Keratinocyte (primary cell): ENCODE measurements around the gene ABI3BP. TPM values are rescaled to one million over a fixed set of nuclear protein-coding genes. Genes with fewer than 3 reads are reported as not detected.

Source experiments
- DNase-seq: peaks from one replicate; pipeline ENCODE4 v3.0.0-alpha.2; 2011; ENCODE audit warnings: low read depth, missing footprints, low spot score
- FAIRE-seq: peaks from 2 replicates; lab custom pipeline; 2011; peaks lifted over from hg19 to GRCh38; lab: Jason Lieb, UNC
- H2AFZ ChIP-seq: 2 replicates; pipeline ENCODE4 v1.6.0; 2012; ENCODE audit warnings: low read length, control low read depth, inconsistent platforms; ENCODE audit not compliant: control insufficient read depth
- H3K27ac ChIP-seq: 2 replicates; pipeline ENCODE4 v1.5.1; 2011; ENCODE audit warnings: low read length; ENCODE audit not compliant: control insufficient read depth, insufficient read depth
- H3K27me3 ChIP-seq: 3 replicates; pipeline ENCODE4 v1.6.0; 2011; ENCODE audit warnings: low read length; ENCODE audit not compliant: control insufficient read depth, insufficient read depth; ENCODE audit errors: extremely low read depth
- H3K36me3 ChIP-seq, 2 experiments: 2 replicates in 1 of 2; 3 replicates in 1 of 2; pipeline ENCODE4 v1.5.1; 2011; ENCODE audit warnings: low read length in 2 of 2, mild to moderate bottlenecking in 1 of 2; ENCODE audit not compliant: control insufficient read depth in 2 of 2, insufficient read depth in 2 of 2; ENCODE audit errors: extremely low read depth in 1 of 2
- H3K4me1 ChIP-seq: 3 replicates; pipeline ENCODE4 v1.5.1; 2011; ENCODE audit warnings: low read length; ENCODE audit not compliant: control insufficient read depth, insufficient read depth; ENCODE audit errors: extremely low read depth
- H3K4me2 ChIP-seq: 3 replicates; pipeline ENCODE4 v1.6.0; 2011; ENCODE audit warnings: low read depth, low read length; ENCODE audit not compliant: control insufficient read depth, insufficient read depth; ENCODE audit errors: extremely low read depth
- H3K4me3 ChIP-seq, 3 experiments: fragments of 200-600 bp in 1 of 3; sonication (generic) in 1 of 3; 2 replicates in 2 of 3; 3 replicates in 1 of 3; pipeline ENCODE4 v1.5.1; 2011 to 2016; ENCODE audit warnings: low read length in 3 of 3, mild to moderate bottlenecking in 3 of 3, control low read depth in 2 of 3, inconsistent platforms in 1 of 3, low read depth in 1 of 3, mixed read lengths in 1 of 3, mixed run types in 1 of 3, moderate library complexity in 1 of 3; ENCODE audit not compliant: control insufficient read depth in 2 of 3, insufficient read depth in 2 of 3; ENCODE audit errors: extremely low read depth in 1 of 3
- H3K79me2 ChIP-seq: 2 replicates; pipeline ENCODE4 v1.6.0; 2012; ENCODE audit warnings: low read length; ENCODE audit not compliant: control insufficient read depth, insufficient read depth
- H3K9ac ChIP-seq: 3 replicates; pipeline ENCODE4 v1.6.0; 2011; ENCODE audit warnings: low read length; ENCODE audit not compliant: control insufficient read depth, insufficient read depth; ENCODE audit errors: extremely low read depth
- H3K9me1 ChIP-seq: 3 replicates; pipeline ENCODE4 v1.6.0; 2011; ENCODE audit warnings: low read length; ENCODE audit not compliant: control insufficient read depth, insufficient read depth; ENCODE audit errors: extremely low read depth
- H3K9me3 ChIP-seq: 2 replicates; pipeline ENCODE4 v1.5.1; 2012; ENCODE audit warnings: low read depth, low read length; ENCODE audit not compliant: control insufficient read depth
- H4K20me1 ChIP-seq: 3 replicates; pipeline ENCODE4 v1.6.0; 2011; ENCODE audit warnings: low read length; ENCODE audit not compliant: control insufficient read depth, insufficient read depth; ENCODE audit errors: extremely low read depth
- CTCF ChIP-seq, 3 experiments: IDR thresholded peaks in 1 of 3; conservative IDR thresholded peaks in 1 of 3; optimal IDR thresholded peaks in 1 of 3; 2 replicates in 2 of 3; 3 replicates in 1 of 3; pipeline versions ENCODE3 to v1.5.1; 2011; ENCODE audit warnings: low read length in 3 of 3, mild to moderate bottlenecking in 3 of 3, moderate library complexity in 2 of 3, control low read depth in 1 of 3, inconsistent platforms in 1 of 3; ENCODE audit not compliant: insufficient read depth in 2 of 3; ENCODE audit errors: extremely low read depth in 1 of 3
- EZH2 ChIP-seq: IDR thresholded peaks from one replicate; pipeline ENCODE4 v1.6.1; 2012; ENCODE audit warnings: inconsistent platforms, mild to moderate bottlenecking, low read length, moderate library complexity
- dilution Hi-C: fragments of 300-500 bp; cut with MboI; formaldehyde crosslinking; loops from one replicate; pipeline ENCODE4 v1.7.0; 2020; ENCODE audit warnings: low sequenced_read_pairs; ENCODE audit not compliant: extremely low pct_ligation_motif_present
- polyA plus RNA-seq, 5 experiments: library from polyadenylated mRNA; depleted of rRNA in 3 of 5; stranded (reverse) in 3 of 5; stranded (forward) in 1 of 5; unstranded in 1 of 5; fragments of >200 nt; gene quantifications; 1 replicate in 1 of 5; 2 replicates in 3 of 5; 3 replicates in 1 of 5; pipeline versions ENCODE4 v1.2.1 to v1.2.3, GENCODE V29; 2011 to 2012; ENCODE audit warnings: missing spikeins in 2 of 5, low read depth in 1 of 5, low replicate concordance in 1 of 5

The ABI3BP gene
- polyA plus RNA-seq, 1 donor (not counting 4 experiments of a cell fraction or from before 2014, with no cell fraction given), result 0.59 TPM

DNA sequence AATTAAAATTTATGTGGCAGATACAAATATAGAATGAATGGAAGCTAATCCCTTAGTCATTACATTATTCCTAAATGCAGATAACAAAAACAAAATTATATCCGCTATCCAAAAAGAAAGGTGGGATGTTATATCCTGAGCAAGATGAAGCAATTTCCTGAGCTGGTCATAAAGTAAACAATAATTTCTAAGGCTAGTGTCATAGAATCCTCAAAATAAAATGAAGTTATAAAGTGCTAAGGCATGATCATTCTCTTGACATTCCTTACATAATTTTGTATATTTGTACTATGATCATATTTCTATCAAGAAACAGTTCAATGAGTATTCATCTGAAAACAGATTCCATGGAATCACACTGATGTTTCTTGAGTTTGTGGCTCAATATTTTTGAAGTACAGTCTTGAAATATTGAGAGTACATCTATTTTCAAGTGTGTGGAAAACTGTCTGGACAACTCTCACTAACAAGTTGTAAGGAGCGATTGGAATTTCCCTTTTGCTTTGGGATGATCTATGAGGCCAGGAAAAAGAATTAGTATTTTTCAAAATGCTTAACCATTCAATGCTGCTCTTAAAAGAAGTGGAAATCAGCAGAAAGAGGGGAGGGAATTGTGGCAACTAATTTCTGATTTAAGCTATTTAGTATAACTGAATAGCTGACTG lies 92.4 kb downstream of the ABI3BP start:
- no peaks in the 10 kb centered on the region for H3K4me1 ChIP-seq
- no peak overlapping the region for H3K4me2 ChIP-seq
- no peaks in the 10 kb centered on the region for H4K20me1 ChIP-seq
- no peaks in the 10 kb centered on the region for H3K9me1 ChIP-seq
- dilution Hi-C loops, result no loop called here
- DNase-seq, result no peak
- no peaks in the 10 kb centered on the region for H3K79me2 ChIP-seq
- no peak overlapping the region for H3K9ac ChIP-seq
- no peak for FAIRE-seq
- H3K27ac ChIP-seq, result no peak overlapping the region
- TF ChIP-seq EZH2, result no peak
- TF ChIP-seq CTCF (optimal IDR thresholded peaks at IDR 0.05 in 1 of 3, IDR thresholded peaks at IDR 0.05 in 1 of 3, conservative IDR thresholded peaks at IDR 0.05 in 1 of 3; ENCODE audit: extremely low read depth in 1 of 3, insufficient read depth in 2 of 3, low read length in 3 of 3), result no peak
- H3K36me3 ChIP-seq, result no peaks in the 10 kb centered on the region
- H3K4me3 ChIP-seq, result no peak overlapping the region
- H3K27me3 ChIP-seq, result no peaks in the 10 kb centered on the region
- H3K9me3 ChIP-seq, result no peaks in the 10 kb centered on the region
- H2AFZ ChIP-seq, result no peak overlapping the region

DNA sequence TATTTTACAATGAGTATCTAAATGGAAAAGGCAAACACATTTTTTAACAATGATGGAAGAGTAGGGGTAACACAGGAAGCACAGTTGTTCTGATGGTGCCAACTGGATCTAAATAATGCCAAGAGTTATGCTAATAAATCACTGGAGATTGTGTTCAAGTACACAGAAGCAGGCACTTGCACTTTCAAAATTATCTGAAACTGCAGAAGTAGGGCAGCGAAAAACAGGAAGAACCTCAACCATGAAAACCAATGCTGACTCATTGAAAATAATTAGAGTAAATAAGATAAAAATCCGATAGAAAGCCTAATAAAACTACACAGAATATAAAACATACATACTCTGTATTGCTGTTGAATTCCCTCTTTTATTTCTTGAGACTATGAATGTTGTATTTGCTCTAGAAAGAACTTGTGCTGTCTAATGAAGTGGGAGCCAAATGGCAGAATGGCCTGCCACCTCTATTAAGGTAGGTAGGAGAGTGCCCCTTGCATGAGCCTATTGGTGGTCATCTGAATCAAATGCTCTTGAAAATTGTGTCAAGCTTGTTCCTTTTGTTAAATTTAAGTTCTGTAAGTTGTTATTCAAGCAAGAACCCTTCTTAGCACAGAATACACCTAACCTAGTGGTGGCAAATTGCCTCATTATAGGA lies 93.7 kb downstream of the ABI3BP start:
- Histone ChIP-seq H2AFZ (peak overlapping the region; percentile 53), H3K4me3 (no peak overlapping the region), H3K9ac (no peak overlapping the region), H3K9me1 (no peaks in the 10 kb centered on the region), H3K27me3 (no peaks in the 10 kb centered on the region), H3K4me2 (no peak overlapping the region), H3K4me1 (no peaks in the 10 kb centered on the region), H4K20me1 (no peaks in the 10 kb centered on the region), H3K27ac (no peak overlapping the region), H3K9me3 (no peaks in the 10 kb centered on the region), H3K36me3 (no peaks in the 10 kb centered on the region), H3K79me2 (no peaks in the 10 kb centered on the region)
- dilution Hi-C loops, result loop anchor here (25.0 kb wide), 1 partner anchor 112 kb away; no protein-coding TSS in a partner anchor
- FAIRE-seq (peak; percentile 43), DNase-seq (no peak)
- TF ChIP-seq EZH2, result no peak
